Mucosa of descending colon (tissue), 3 donors: Measurements from ENCODE around the gene STX8. TPM values are rescaled to one million over a fixed set of nuclear protein-coding genes. Genes with fewer than 3 reads are reported as not detected.

Experiments
- ATAC-seq: fragments of 200-7000 bp; cut with Tn5 transposase; one replicate; pipeline ENCODE4 v1.9.1; 2020; ENCODE audit warnings: mild to moderate bottlenecking, moderate library complexity
- DNase-seq, 3 donors: peaks; one replicate each; pipeline ENCODE4 v3.0.0-alpha.2; 2020
- H3K36me3 ChIP-seq: fragments of 200-600 bp; one replicate; pipeline ENCODE4 v1.8.0; 2021; ENCODE audit warnings: low read depth, mild to moderate bottlenecking
- H3K4me1 ChIP-seq: fragments of 200-600 bp; one replicate; pipeline ENCODE4 v1.8.0; 2021; ENCODE audit warnings: low read depth, mild to moderate bottlenecking
- H3K4me3 ChIP-seq: fragments of 200-600 bp; one replicate; pipeline ENCODE4 v1.8.0; 2021; ENCODE audit warnings: mild to moderate bottlenecking
- H3K9me3 ChIP-seq: fragments of 200-600 bp; one replicate; pipeline ENCODE4 v1.8.0; 2021; ENCODE audit warnings: mild to moderate bottlenecking
- CTCF ChIP-seq: fragments of 200-600 bp; IDR thresholded peaks from one replicate; pipeline ENCODE4 v1.8.0; 2022; ENCODE audit warnings: antibody characterized with exemption, mild to moderate bottlenecking
- intact Hi-C, 2 donors: fragments of 100-400 bp; cut with DNase I in 1 of 2; cut with micrococcal nuclease in 1 of 2; formaldehyde crosslinking; loops; one replicate each; pipeline versions ENCODE4 v1.11.0 to v1.11.1; 2022; cut with DNase I, micrococcal nuclease
- total RNA-seq, 3 donors: library from RNA; stranded (reverse); fragmentation: NEBNext Ultra II Directional in 2 of 3; extraction: Animal tissue kit (Norgen Biotek cat#: 25700) in 2 of 3; gene quantifications; one replicate each; pipeline versions ENCODE4 v1.2.1 to v1.2.4, GENCODE V29; 2021 to 2023
- donor health status: DM: no; HTN: no; CAD: no; lungs with moderate emphysema.
- donor health status: DM: no; HTN: no; CAD: no.
- donor health status: DM: no; HTN: yes; CAD: no.

Gene STX8
- total RNA-seq, 3 donors from 2014 or later, result 45.1 to 62.5 (median 54.4) TPM

- TF ChIP-seq CTCF, result no peak
- no peak overlapping the region for H3K4me3 ChIP-seq
- H3K9me3 ChIP-seq, result no peaks in the 10 kb centered on the region
- intact Hi-C loops, result no loop called here
- H3K36me3 ChIP-seq, result no peaks in the 10 kb centered on the region
- DNase-seq, result no peak
- H3K4me1 ChIP-seq, result no peaks in the 10 kb centered on the region
- ATAC-seq, result no peak
Observed at GRCh38 chr17:9549215-9549614, 26.4 kb downstream of the STX8 start.

- no peaks in the 10 kb centered on the region for H3K4me1 ChIP-seq
- no peak for ATAC-seq
- no peaks in the 10 kb centered on the region for H3K9me3 ChIP-seq
- no peaks in the 10 kb centered on the region for H3K36me3 ChIP-seq
- no peak for TF ChIP-seq CTCF
- intact Hi-C loops, result no loop called here
- DNase-seq, result no peak
- H3K4me3 ChIP-seq, result no peak overlapping the region
Observed at GRCh38 chr17:9544221-9544620, 31.4 kb downstream of the STX8 start.

- ATAC-seq (no peak), DNase-seq (no peak)
- intact Hi-C loops, result no loop called here
- Histone ChIP-seq H3K36me3 (no peaks in the 10 kb centered on the region), H3K4me3 (no peak overlapping the region), H3K9me3 (no peaks in the 10 kb centered on the region), H3K4me1 (no peaks in the 10 kb centered on the region)
- no peak for TF ChIP-seq CTCF
Observed at GRCh38 chr17:9541718-9542117, 33.9 kb downstream of the STX8 start.

- no peaks in the 10 kb centered on the region for H3K9me3 ChIP-seq
- intact Hi-C loops, result no loop called here
- H3K4me3 ChIP-seq, result no peak overlapping the region
- DNase-seq (no peak), ATAC-seq (no peak)
- TF ChIP-seq CTCF, result no peak
- H3K36me3 ChIP-seq, result no peaks in the 10 kb centered on the region
- no peaks in the 10 kb centered on the region for H3K4me1 ChIP-seq
Observed at GRCh38 chr17:9538626-9539025, 37.0 kb downstream of the STX8 start.

- H3K9me3 ChIP-seq, result no peaks in the 10 kb centered on the region
- no peaks in the 10 kb centered on the region for H3K4me1 ChIP-seq
- intact Hi-C loops, result no loop called here
- DNase-seq, result no peak
- no peak for TF ChIP-seq CTCF
- no peak overlapping the region for H3K4me3 ChIP-seq
- no peak for ATAC-seq
- H3K36me3 ChIP-seq, result no peaks in the 10 kb centered on the region
Observed at GRCh38 chr17:9537177-9537776, 38.3 kb downstream of the STX8 start.

- no peak for TF ChIP-seq CTCF
Observed at GRCh38 chr17:9536061-9536460, 39.6 kb downstream of the STX8 start.

More at GRCh38 chr17:9536061-9536460, 39.6 kb downstream of the STX8 start:
- no peaks in the 10 kb centered on the region for H3K4me1 ChIP-seq
- no peaks in the 10 kb centered on the region for H3K9me3 ChIP-seq
- H3K4me3 ChIP-seq, result no peak overlapping the region
- ATAC-seq, result no peak
- DNase-seq, result no peak
- H3K36me3 ChIP-seq, result no peaks in the 10 kb centered on the region
- intact Hi-C loops, result no loop called here
